ENCODE data around the gene DIAPH2. TPM values are rescaled to one million over a fixed set of nuclear protein-coding genes. Genes with fewer than 3 reads are reported as not detected.

The DIAPH2 gene
- total and polyA plus RNA-seq, 9 of the 15 experiments (the other 6 are each of a cell fraction or from before 2014, with no cell fraction given) = 0.01 to 0.18 (median 0.07) TPM; not detected in 1

GRCh38 chrX:96650023-96650422 is 34.6 kb upstream of the DIAPH2 start:
- in situ Hi-C loops (cut with MboI) (no loop called here), intact Hi-C loops (cut with micrococcal nuclease) (no loop called here)
- ChIA-PET CTCF (ENCODE audit: low intra/inter-chr PET ratio) (no interaction called here), POLR2A (no interaction called here)
- no TSS peak for BruUV-seq (replicated peaks)
- Histone ChIP-seq H4K20me1 (replicated peaks; ENCODE audit: control insufficient read depth, insufficient read depth, low read length) (no peaks in the 10 kb centered on the region), H3K27ac (ENCODE audit: extremely low read depth, low read depth, low read length) (no peak overlapping the region), H3K36me3 (ENCODE audit: control insufficient read depth, insufficient read depth, low read length) (no peaks in the 10 kb centered on the region), H3K27me3 (ENCODE audit: control insufficient read depth in 2 of 2, insufficient read depth in 2 of 2, low read length in 2 of 2) (no peaks in the 10 kb centered on the region), H2AFZ (ENCODE audit: low read depth, low read length) (no peak overlapping the region), H3K9me3 (replicated peaks; ENCODE audit: control insufficient read depth, insufficient read depth, low read depth, low read length) (no peaks in the 10 kb centered on the region), H3K9me1 (ENCODE audit: control insufficient read depth, insufficient read depth, low read length) (no peaks in the 10 kb centered on the region), H3K4me1 (replicated peaks in 1 of 2; ENCODE audit: control insufficient read depth in 2 of 2, insufficient read depth in 2 of 2, low read length in 2 of 2) (no peaks in the 10 kb centered on the region), H3K9ac (ENCODE audit: insufficient read depth in 1 of 2, low read depth in 2 of 2, low read length in 2 of 2) (no peak overlapping the region), H3K79me2 (ENCODE audit: control insufficient read depth, insufficient read depth, low read length) (no peaks in the 10 kb centered on the region), H3K4me2 (ENCODE audit: insufficient read depth, low read length) (no peak overlapping the region), H3K4me3 (no peak overlapping the region)
- 0% methylated on average over 2 of the region's 2 CpGs for whole genome bisulfite sequencing (ENCODE audit: insufficient coverage, low coverage, missing lambda C conversion rate)
- TF ChIP-seq ZNF436 (CRISPR knock-in tag; IDR thresholded peaks at IDR 0.05) (no peak), NFRKB (IDR thresholded peaks at IDR 0.05; ENCODE audit: low read depth) (no peak), PRPF4 (IDR thresholded peaks at IDR 0.05; ENCODE audit: insufficient read depth, low read depth, low read length, poor library complexity, severe bottlenecking) (no peak), WHSC1 (IDR thresholded peaks at IDR 0.05; ENCODE audit: low read length) (no peak), HMG20A (CRISPR knock-in tag; conservative IDR thresholded peaks at IDR 0.05) (no peak), ZNF253 (CRISPR knock-in tag; conservative IDR thresholded peaks at IDR 0.05) (no peak)
- TF ChIP-seq, protein P1, sequence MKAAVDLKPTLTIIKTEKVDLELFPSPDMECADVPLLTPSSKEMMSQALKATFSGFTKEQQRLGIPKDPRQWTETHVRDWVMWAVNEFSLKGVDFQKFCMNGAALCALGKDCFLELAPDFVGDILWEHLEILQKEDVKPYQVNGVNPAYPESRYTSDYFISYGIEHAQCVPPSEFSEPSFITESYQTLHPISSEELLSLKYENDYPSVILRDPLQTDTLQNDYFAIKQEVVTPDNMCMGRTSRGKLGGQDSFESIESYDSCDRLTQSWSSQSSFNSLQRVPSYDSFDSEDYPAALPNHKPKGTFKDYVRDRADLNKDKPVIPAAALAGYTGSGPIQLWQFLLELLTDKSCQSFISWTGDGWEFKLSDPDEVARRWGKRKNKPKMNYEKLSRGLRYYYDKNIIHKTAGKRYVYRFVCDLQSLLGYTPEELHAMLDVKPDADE (conservative IDR thresholded peaks at IDR 0.05; ENCODE audit: control insufficient read depth, low read depth, low read length) = no peak
- TF ChIP-seq, protein P2, sequence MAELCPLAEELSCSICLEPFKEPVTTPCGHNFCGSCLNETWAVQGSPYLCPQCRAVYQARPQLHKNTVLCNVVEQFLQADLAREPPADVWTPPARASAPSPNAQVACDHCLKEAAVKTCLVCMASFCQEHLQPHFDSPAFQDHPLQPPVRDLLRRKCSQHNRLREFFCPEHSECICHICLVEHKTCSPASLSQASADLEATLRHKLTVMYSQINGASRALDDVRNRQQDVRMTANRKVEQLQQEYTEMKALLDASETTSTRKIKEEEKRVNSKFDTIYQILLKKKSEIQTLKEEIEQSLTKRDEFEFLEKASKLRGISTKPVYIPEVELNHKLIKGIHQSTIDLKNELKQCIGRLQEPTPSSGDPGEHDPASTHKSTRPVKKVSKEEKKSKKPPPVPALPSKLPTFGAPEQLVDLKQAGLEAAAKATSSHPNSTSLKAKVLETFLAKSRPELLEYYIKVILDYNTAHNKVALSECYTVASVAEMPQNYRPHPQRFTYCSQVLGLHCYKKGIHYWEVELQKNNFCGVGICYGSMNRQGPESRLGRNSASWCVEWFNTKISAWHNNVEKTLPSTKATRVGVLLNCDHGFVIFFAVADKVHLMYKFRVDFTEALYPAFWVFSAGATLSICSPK (IDR thresholded peaks at IDR 0.05; ENCODE audit: borderline replicate concordance) = no peak
- ATAC-seq (no peak), DNase-seq (ENCODE audit: extremely low read depth in 1 of 4, low spot score in 3 of 4) (no peak), FAIRE-seq (no peak)
